Heart right ventricle (tissue), 16 donors: Measurements from ENCODE around the gene TLE7. TPM values are rescaled to one million over a fixed set of nuclear protein-coding genes. Genes with fewer than 3 reads are reported as not detected.
A peak's percentile ranks its signal among the peaks of the same experiment; 100 is the strongest.

Source experiments
- ATAC-seq, 8 donors: fragments of 200-7000 bp; cut with Tn5 transposase; one replicate each; pipeline ENCODE4 v1.9.1; 2020; ENCODE audit warnings: mild to moderate bottlenecking in 8 of 8, moderate library complexity in 8 of 8, moderate number of reproducible peaks in 1 of 8
- DNase-seq, 2 donors: peaks; one replicate each; pipeline ENCODE4 v3.0.0-alpha.2; 2020
- H3K27ac ChIP-seq, 10 donors: fragments of 200-600 bp; sonication (generic) in 2 of 10; one replicate each; pipeline versions ENCODE4 v1.5.0 to v1.8.0; 2020 to 2022; ENCODE audit warnings: mild to moderate bottlenecking in 3 of 10
- H3K27me3 ChIP-seq, 7 donors: fragments of 200-600 bp; one replicate each; pipeline ENCODE4 v1.8.0; 2021 to 2022; ENCODE audit warnings: mild to moderate bottlenecking in 2 of 7
- H3K36me3 ChIP-seq, 9 donors: fragments of 200-600 bp; sonication (generic) in 1 of 9; one replicate each; pipeline versions ENCODE4 v1.5.0 to v1.8.0; 2020 to 2022; ENCODE audit warnings: mild to moderate bottlenecking in 2 of 9
- H3K4me1 ChIP-seq, 9 donors: fragments of 200-600 bp; sonication (generic) in 1 of 9; one replicate each; pipeline versions ENCODE4 v1.5.0 to v1.8.0; 2020 to 2022; ENCODE audit warnings: mild to moderate bottlenecking in 4 of 9
- H3K4me3 ChIP-seq, 10 donors: fragments of 200-600 bp; sonication (generic) in 2 of 10; one replicate each; pipeline versions ENCODE4 v1.5.0 to v1.8.0; 2020 to 2022; ENCODE audit warnings: mild to moderate bottlenecking in 7 of 10, moderate library complexity in 2 of 10
- H3K9me3 ChIP-seq, 11 donors: fragments of 200-600 bp in 10 of 11; sonication (generic) in 2 of 11; one replicate each; pipeline versions ENCODE4 v1.5.0 to v1.8.0; 2013 to 2022; ENCODE audit warnings: mild to moderate bottlenecking in 2 of 11, control low read depth in 1 of 11, moderate library complexity in 1 of 11
- CTCF ChIP-seq, 9 donors: fragments of 200-600 bp; sonication (generic) in 2 of 9; IDR thresholded peaks; one replicate each; pipeline versions ENCODE4 v1.5.0 to v1.8.0; 2021 to 2022; ENCODE audit warnings: antibody characterized with exemption in 9 of 9, mild to moderate bottlenecking in 5 of 9, moderate library complexity in 1 of 9
- WGBS, 2 donors: extraction: QIAGEN DNeasy Blood & Tissue Kit; methylation state at CpG; one replicate each; pipeline ENCODE4 v1.1.7; 2013; ENCODE audit warnings: inconsistent platforms in 1 of 2; 5-methylcytosine and 5-hydroxymethylcytosine counted together
- intact Hi-C, 10 donors: fragments of 100-400 bp; cut with DNase I; formaldehyde crosslinking; loops; one replicate each; pipeline versions ENCODE4 v1.11.1 to v1.14.2; 2022
- polyA plus RNA-seq, 2 donors: library from polyadenylated mRNA; stranded (reverse); fragments of 200-250 nt; gene quantifications; one replicate each; pipeline ENCODE4 v1.2.3, GENCODE V29; 2013
- total RNA-seq, 10 donors: library from RNA; stranded (reverse); fragmentation: NEBNext Ultra II Directional in 3 of 10; extraction: Animal tissue kit (Norgen Biotek cat#: 25700) in 3 of 10; gene quantifications; one replicate each; pipeline versions ENCODE4 v1.2.1 to v1.2.4, GENCODE V29; 2021 to 2023
- donor health status: Arrhythmogenic right ventricular cardiomyopathy.
- donor health status: ischemic (EF 13 %, LVEDD 7.1; RV severe dilation, severe dysfunction).
- donor health status: healthy with polysubstance abuse.
- donor health status: DM: no; HTN: yes; CAD: no.
- donor health status: DM: no; HTN: no; CAD: no.
- donor health status: ischemic (EF 25% LVEDD 6.9; RV normal size, moderate dysfunction).
- donor health status: ischemic (EF 25% LVEDD 5.7; RV mildly dilated, moderate dysfunction).
- donor health status: healthy.
- donor health status: DM: yes; HTN: yes; CAD: no.
- donor health status: Ischemic cardiomyopathy.
- donor health status: ischemic (EF 35%, LVEDD 5.7; RV mildly dilated, moderate dysfunction).
- donor health status: nonischemic (EF 11% LVEDD 7.7; RV severe dilation, severe dysfunction).
- donor health status: DM: yes; HTN: yes; CAD: no.
- donor health status: PGD.
- donor health status: ischemic (EF 29% LVEDD 5.4; RV normal size, mild dysfunction).
- donor health status: nonischemic (EF 23%, LVEDD 6.1; RV moderate dilation, normal function).

Gene TLE7
- total and polyA plus RNA-seq, 12 donors = not detected

- TF ChIP-seq CTCF (IDR thresholded peaks at IDR 0.05) = no peak
- H3K27ac ChIP-seq = no peak overlapping the region
- no peak for ATAC-seq
- H3K27me3 ChIP-seq = no peaks in the 10 kb centered on the region
- H3K4me1 ChIP-seq = no peaks in the 10 kb centered on the region
- H3K9me3 ChIP-seq = no peaks in the 10 kb centered on the region
- WGBS, 2 donors = 63 to 66% methylated on average over 2 of the region's 2 CpGs
- H3K4me3 ChIP-seq = no peak overlapping the region
- peaks cover 0 to 68% (median 15%) of the 10 kb centered on the region in 9 donors for H3K36me3 ChIP-seq
- DNase-seq = no peak
- intact Hi-C loops = no loop called here
These were observed 30.2 kb upstream of the TLE7 start for GRCh38 chr16:71472051-71472450.

GRCh38 chr16:71467810-71468209 is 26.0 kb upstream of the TLE7 start:
- DNase-seq (peak in 1 of 2 donors; percentile 20), ATAC-seq (peak in 5 of 8 donors; percentile 11 to 64 (median 42))
- 23 to 25% methylated on average over 9 of the region's 9 CpGs for WGBS, 2 donors
- Histone ChIP-seq H3K4me3 (no peak overlapping the region), H3K27me3 (no peaks in the 10 kb centered on the region), H3K27ac (no peak overlapping the region), H3K9me3 (no peaks in the 10 kb centered on the region), H3K36me3 (peaks cover 0 to 26% (median 0%) of the 10 kb centered on the region in 9 donors), H3K4me1 (peaks cover 0 to 3% (median under 1%) of the 10 kb centered on the region in 9 donors)
- TF ChIP-seq CTCF (IDR thresholded peaks at IDR 0.05) = no peak
- intact Hi-C loops = no loop called here

GRCh38 chr16:71464231-71464630 is 22.4 kb upstream of the TLE7 start:
- ATAC-seq (no peak), DNase-seq (no peak)

More at GRCh38 chr16:71464231-71464630, 22.4 kb upstream of the TLE7 start:
- H3K4me3 ChIP-seq = no peak overlapping the region
- peaks cover 0 to 28% (median 18%) of the 10 kb centered on the region in 9 donors for H3K4me1 ChIP-seq
- intact Hi-C loops = no loop called here
- H3K27me3 ChIP-seq = no peaks in the 10 kb centered on the region
- WGBS, 2 donors = 52 to 70% methylated on average over 1 of the region's 1 CpG
- no peak for TF ChIP-seq CTCF (IDR thresholded peaks at IDR 0.05)
- no peaks in the 10 kb centered on the region for H3K36me3 ChIP-seq
- H3K27ac ChIP-seq = no peak overlapping the region
- no peaks in the 10 kb centered on the region for H3K9me3 ChIP-seq
